HG02938 (cell line): ENCODE measurements around the gene UGT3A2.
"Not testable (repeated sequence)": the region's sequence is repeated elsewhere in the genome, so short reads cannot be mapped to it uniquely, and the experiment has no call there.

Experiments used
- ATAC-seq: cut with Tn5 transposase; IDR thresholded peaks from one replicate; pipeline ENCODE4 v1.9.1; 2021; ENCODE audit warnings: mild to moderate bottlenecking, moderate library complexity; ENCODE audit not compliant: unreplicated experiment

UGT3A2 gene

DNA sequence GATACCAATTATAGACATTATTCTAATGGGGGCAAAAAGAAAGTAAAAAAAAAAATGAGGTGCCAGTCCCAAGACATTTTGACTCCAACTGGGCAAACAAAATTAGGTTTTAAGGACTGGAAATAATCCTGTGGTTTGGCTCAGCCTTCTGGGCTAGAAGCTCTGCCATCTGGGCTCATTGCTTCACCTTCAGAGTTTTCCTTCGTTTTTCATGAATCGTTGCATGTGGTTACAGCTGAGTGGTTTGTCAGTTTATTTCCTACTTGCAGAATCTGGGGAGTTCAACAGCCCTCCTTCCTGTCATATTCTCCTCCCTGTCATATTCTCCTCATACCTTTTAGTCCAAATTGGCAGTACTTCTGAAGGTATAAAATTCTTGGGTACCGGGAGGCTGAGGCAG is 12.0 kb downstream of the UGT3A2 start:
- ATAC-seq, result no peak

DNA sequence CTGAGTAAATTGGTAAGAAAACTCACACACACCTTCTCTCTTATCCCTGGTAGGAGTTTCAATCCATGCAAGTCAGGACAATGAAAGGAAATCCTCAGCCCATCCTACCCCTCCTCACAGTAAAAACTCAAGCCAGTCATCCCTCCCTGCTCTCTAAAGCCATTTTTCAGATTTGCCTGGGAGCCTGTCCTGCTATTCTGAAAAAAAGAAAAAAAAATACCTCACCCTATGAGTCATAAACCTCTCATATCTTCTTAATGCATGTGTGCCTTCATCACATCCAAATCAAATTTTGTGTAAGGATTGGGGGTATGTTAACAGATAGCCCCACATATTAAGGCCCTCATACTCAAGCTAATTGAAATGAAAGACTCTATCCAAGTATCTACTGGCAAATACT is 14.1 kb downstream of the UGT3A2 start:
- ATAC-seq, result no peak

DNA sequence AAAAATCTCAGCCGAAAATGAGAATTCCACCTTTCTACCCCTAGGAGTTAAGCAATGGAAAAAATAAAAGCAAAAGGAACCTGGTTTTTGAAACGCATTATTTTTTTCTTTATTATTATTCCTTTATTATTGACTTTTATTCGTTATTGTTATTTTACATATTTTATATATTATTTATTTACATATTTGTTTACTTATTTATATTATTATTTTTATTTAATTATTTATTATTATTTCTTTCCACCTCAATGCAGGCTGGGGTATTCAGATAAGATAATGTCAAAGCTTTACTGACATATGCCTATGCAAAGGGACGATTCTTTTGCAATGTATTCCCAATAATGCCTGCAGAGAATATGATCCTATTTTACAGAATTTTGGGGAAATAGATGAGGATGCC is 16.7 kb downstream of the UGT3A2 start:
- ATAC-seq, result no peak

DNA sequence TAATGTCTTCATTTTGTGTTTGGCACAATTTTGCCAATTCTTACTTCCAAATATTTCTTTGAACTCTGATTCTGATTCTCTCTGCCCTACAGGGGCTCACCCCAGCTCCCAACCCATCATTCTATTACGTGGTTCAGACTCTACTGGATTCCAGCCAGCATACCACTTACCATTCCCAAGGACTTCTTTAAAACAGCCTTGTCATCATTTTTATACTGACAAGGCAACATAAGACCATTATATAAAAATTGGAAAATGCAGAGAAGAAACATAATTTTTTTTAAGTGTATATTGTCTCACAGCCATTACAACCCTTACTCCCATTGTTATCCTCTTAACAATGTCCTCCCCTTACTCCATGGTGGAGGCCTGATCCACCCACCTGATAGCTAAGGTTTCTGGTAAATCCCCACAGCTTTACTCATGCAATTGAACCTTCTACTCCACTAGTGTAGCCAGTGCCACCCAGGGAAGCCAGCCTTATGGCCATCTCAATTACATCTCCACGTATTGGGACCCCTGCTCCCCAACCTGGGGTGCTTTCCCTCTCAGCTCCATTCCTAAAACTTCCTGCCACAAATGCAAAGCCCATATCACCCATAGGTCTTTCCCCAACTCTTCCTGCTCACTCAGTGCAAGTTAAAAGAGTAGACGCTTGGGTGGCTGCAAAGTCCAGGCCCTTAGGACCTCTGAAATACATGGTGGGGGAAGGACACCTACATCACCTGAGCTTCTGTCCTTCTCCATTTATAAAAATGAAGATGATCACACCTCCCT is 19.1 kb downstream of the UGT3A2 start:
- no peak for ATAC-seq

DNA sequence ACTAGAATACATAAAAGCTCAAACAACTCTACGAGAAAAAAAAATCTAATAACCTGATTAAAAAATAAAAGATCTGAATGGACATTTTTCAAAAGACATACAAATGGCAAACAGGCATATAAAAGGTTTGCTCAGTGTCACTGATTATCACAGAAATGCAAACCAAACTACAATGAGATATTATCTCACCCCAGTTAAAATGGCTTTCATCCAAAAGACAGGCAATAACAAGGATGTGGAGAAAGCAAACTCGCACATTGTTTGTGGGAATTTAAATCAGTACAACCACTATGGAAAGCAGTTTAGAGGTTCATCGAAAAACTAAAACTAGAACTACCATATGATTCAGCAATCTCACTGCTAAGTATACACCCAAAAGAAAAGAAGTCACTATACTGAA is 20.8 kb downstream of the UGT3A2 start:
- ATAC-seq, result no peak

DNA sequence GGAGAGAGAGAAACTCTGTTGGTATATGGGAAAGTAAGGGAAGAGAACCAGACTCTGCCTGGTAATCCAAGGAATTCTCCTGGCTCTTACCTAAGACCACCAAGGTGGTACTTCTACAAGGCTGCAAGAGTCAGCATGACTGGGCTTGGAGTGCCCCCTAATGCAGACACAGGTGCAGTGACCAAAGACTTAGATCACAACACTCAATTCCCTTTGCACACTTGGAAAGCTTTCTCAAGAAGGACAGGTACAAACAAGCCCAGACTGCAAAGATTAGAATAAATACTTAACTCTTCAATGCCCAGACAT is 25.2 kb downstream of the UGT3A2 start:
- ATAC-seq, result no peak

DNA sequence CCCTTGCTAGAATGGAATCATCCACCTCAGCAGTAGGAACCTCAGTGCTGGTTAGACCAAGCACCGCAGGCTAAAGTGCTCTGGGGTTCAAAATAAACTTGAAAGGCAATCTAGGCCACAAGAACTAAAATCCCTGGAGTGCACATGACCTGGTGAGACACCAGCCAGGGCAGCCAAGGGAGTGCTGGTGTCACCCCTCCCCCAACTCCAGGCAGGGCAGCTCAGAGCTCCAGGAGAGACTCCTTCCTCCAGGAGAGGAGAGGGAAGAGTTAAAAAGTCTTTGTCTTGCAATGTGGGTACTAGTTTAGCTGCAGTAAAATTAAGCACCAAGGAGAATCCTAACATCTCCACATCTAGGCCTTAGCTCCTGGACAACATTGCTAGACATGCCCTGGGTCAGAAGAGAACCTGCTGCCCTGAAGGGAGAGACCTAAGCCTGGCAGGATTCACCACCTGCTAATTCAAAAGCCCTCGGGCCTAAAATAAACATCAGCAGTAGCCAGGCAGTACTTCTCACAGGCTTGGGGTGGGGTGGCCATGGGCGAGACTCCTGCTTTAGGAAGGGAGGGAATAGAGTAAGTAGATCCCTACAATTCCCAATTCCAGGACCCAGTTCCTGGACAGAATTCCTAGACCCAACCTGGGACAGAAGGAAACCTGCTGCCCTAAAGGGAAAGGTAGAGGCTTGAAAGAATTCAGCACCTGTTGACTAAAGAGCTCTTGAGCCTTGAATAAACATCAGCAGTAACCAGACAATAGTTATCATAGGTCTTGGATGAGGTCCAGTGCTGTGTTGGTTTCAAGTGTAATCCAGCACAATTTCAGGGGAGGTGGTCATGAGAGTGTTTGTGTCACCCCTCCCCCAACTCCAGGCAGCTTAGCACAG is 25.8 kb downstream of the UGT3A2 start:
- no peak for ATAC-seq

DNA sequence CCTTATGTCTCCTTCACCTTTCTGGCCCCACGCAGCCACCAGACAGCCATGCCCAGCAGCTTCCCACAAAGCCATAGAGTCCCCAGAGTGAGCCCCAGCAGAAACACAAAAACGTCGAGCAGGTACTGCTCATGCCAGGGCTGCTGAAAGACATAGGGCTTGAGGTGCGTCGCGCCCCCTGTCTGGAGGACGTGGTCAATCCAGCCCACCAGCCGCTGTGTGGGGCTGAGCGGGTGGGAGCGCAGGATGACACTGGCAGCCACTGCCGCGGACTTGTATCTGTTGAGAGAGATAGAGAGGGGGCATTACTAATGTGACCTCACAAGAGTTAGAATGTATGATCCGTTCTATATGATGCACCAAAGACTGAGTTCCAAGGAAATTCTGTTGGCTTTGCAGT is 31.0 kb downstream of the UGT3A2 start:
- no peak for ATAC-seq

DNA sequence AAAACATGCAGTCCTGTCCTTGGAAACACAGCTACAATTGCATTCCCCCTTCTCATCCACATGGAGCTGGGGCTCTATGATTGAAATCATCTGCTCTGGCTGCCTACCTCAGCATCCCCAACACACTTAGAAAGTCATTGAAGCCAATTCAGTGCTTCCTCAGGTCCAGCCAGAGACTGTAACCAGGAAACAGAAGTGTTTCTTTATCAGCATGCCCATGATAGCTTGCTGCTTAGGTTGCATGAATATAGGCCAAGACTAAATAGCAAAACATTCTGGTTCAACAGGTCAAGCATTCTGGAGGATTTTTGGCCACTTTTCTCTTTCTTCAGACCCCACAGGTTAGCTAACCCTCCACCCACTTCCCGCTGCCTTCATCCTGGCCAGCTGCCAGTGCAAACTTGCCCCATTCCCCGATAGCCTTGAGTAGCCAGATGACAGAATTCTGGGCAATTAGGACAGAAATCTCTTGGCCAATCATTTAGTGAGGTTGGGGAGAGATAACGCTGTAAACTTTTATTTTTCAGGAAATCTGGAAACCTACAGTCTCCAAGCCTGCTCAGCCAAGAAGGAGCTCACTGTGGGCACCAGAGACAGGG is 32.0 kb downstream of the UGT3A2 start:
- not testable (repeated sequence) for ATAC-seq

DNA sequence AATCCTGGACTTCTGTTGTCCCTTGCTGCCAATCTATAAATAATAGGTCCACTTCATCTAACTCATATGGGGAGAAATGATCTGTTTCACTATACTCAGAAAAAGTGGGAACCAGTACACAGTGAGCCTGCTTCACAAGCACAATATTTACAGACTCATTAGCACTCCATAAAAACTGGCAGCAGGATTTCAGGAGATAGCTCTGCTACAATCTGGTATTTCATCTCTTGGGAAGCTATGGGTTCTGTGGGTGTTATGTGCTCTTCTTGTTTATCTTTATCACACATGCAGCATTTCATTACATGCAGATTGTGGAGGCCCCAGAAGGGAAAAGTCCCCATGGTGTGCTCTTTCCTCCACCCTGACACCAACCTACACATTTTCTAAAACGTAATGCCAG is 33.2 kb downstream of the UGT3A2 start:
- no peak for ATAC-seq

DNA sequence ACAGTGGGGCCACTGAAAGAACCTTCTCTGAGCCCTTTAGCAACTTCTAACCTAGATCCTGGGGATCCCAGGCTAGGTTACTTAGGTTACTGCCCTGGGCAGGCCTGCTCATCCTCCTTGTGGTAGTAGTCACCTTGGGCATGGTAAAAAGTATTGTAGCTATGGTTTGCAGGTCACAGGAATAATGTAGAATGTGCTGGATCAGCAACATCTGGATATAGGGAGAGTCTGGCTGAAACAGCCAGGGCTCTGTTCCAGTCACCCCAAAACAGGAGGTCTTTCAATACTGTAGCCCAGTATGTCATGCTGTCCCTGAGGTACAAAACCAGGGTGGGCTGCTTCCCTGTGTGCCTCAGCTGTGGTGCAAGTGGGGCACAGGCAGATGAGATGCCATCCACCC is 33.6 kb downstream of the UGT3A2 start:
- no peak for ATAC-seq

DNA sequence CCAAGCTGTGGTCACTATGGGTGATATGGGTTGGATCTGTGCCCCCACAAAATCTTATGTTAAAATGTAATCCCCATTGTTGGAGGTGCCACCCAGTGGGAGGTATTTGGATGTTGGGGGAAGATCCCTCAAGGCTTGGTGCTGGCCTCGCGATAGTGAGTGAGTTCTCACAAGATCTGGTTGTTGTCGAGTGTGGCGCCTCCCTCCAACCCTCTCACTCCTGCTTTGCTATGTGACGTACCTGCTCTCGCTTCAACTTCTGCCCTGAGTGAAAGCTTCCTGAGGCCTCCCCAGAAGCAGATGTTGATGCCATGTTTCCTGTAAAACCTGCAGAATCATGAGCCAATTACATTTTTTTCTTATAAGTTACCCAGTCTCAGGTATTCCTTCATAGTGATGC is 35.5 kb downstream of the UGT3A2 start:
- no peak for ATAC-seq

DNA sequence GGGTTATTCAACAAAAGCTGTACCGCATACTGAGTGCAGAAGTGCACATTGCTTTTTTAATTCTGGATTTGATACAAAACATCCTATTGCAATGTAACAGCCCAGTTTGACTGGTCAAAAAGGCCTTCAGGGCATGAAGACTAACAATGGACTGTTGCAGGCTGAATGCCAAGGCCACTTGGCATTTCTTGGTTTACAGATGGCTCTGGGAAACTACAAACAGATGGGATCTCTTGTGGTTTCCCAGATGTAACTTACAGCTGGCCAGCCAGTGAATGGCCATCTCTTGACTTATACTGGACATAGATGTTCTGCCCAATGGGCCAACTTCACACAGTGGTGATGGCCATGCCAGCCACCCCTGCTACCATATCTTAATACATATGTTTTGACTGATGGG is 36.8 kb downstream of the UGT3A2 start:
- ATAC-seq, result no peak

DNA sequence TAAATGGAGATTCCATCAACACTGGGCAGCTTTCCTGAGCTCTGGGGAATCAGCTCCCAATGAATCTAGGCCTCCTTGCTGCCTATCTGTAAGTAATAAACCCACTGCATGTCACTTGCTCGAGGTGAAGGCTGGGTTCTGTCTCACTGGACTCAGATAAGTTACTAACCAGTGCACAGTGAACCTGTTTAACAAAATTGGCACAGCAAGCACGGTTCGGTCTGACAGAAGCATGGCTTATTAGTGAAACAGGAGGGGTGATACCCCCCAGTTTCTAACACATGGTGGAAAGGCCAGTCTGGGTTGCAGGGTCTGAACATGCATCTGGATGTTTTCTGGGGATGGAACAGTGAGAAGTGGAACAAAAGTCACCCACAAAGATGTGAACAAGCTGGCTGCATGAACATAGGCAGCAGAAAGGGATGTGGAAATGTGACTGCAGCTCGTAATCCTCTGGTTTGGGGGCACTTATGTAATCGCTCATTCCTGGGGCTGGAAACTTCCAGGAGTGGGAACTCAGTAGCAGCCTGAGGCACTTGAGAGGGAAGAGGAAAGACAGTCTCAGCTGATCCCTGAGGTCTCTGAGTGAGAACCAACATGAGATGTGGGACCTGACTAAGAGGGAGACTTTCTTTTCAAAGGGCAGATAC is 37.7 kb downstream of the UGT3A2 start:
- no peak for ATAC-seq

DNA sequence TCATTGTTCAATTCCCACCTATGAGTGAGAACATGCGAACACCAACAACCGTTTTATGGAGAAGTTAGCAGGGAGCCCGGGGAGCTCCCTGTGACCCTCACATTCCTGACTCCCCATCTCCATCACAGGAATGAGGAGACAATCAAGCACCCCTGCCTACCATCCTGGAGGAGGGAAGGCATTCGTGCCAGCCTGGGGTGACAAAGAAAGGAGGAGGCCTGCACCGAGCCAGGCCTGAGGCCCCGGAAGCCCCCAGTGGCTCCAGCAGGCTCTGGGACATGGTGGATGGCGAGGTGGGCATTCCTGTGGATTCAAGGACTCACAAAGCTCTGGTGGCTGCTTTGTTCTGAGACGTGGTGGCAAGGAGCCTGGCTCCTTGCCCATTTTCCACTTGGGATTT is 39.0 kb downstream of the UGT3A2 start:
- ATAC-seq, result no peak

DNA sequence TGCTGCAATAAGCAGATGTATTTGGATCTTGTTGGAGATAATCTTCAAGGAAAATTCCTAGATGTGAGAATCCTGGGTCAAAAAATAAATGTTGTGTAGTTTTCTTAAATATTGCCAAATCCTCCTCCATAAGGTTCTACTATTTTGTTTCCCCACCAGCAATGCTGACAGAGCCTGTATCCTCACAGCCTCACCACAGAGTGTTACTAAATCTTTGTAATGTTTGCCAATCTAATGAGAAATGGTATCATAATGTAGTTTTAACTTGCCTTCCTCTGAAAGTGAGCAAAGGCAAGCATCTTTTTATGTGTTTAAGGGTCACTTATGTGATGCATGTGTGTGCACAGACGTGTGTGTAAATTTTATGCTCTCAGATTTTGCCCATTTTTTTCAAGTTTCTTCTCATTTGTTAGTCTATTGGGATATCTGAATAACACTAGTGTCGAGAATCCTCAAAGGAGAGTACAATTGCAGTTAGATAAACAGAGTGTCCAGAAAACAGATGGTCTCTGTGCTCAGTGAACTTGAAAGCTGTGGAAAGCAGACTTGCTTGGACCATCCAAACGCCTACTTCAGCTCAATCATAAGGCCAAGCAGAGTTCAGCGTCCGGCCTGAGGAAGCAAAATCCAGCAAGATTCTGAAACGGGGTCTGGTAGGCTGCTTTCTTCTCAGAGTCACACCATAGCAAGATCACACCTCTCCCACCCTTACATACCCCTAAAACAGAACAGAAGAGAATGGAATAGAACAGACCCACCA is 39.8 kb downstream of the UGT3A2 start:
- no peak for ATAC-seq

DNA sequence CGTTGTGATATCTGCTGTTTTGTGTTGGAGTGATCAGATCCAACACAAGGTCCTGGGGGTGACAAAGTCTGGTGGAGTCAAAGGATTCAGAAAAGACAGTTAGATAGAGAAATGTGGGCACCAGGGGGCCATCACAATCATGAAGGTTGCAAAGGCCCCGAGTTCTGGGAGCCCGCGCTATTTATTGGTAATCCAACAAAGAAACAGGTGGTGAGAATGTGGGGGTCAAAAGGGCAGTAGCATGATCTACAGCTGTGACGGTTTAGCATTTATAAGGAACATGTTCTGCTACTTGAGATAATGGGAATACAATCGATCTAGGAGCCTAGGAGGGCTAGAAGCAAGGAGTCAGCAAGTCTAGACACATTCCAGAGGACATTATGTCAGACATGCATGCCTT is 44.4 kb downstream of the UGT3A2 start:
- not testable (repeated sequence) for ATAC-seq

DNA sequence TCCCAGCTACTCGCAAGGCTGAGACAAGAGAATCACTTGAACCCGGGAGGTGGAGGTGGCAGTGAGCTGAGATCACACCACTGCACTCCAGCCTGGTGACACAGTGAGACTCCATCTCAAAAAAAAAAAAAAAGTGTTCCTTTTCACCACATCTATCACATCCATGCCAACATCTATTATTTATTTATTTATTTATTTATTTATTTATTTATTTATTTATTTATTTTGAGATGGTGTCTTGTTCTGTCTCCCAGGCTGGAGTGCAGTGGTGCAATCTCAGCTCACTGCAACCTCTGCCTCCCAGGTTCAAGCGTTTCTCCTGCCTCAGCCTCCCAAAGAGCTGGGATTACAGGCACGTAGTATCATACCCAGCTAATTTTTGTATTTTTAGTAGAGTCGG is 47.1 kb downstream of the UGT3A2 start:
- ATAC-seq, result not testable (repeated sequence)

DNA sequence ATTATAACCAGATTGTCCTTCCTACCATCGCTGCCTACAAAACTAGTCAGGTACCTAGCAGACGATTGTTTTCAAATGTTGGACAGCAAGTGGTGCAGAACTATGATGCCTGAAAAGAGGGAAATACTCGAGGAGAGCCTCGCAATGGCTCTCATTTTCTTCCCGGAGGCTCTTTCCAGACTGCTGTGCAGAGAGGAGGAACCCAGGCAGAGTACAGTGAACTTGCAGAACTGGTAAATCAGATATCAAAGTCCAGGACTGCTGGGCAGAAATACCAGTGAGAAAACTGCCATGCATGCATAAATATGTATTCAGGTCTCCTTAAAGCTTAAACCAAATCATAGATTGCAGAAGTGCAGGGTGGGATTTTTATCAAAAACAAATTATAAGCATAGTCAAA is 49.1 kb downstream of the UGT3A2 start:
- no peak for ATAC-seq

DNA sequence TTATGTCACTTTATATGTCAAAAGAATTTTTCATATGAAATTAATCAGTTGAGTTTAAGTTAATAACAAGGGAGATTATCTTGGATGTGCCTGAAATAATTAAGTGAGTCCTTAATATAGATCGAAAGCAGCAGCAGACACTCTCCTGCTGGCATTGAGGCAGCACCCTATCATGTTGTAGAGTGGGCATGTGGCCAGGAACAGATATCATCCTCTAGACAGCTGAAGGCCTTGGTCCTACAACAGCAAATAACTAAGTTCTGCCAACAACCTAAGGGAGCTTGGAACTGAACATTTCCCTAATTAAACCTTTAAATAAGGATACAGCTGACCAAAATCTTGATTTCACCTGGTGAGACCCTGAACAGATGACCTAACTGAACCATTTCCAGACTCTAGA is 49.7 kb downstream of the UGT3A2 start:
- ATAC-seq, result no peak

DNA sequence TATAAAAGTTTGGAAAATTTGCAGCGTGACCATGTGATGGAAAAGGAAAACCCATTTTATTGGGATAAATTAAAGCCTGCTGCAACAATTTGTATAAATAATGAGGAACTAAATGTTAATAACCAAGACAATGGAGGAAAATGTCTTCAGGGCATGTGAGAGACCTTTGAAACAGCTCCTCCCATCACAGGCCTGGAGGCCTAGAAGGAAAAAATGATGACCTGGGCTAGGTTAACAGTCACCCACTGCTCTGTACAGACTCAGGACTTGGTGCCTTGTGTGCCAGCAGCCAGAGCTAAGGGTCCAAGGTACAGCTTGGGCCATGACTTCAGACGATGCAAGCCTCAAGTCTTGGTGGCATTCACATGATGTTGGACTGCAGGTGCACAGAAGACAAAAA is 53.5 kb downstream of the UGT3A2 start:
- no peak for ATAC-seq
